Astrocyte (in vitro differentiated cells and primary cell): ENCODE data around the gene SMARCA2.

Experiments used
- EZH2 ChIP-seq: IDR thresholded peaks from 2 replicates; pipeline ENCODE4 v1.6.1; 2012; ENCODE audit warnings: mild to moderate bottlenecking, low read length, inconsistent platforms; ENCODE audit not compliant: insufficient read depth
- TF ChIP-seq, protein P1 (sequence below): IDR thresholded peaks from 2 replicates; pipeline ENCODE4 v1.5.1; 2011; ENCODE audit warnings: low read depth, mild to moderate bottlenecking, inconsistent platforms, low read length, moderate library complexity; ENCODE audit not compliant: insufficient read depth

- TF ChIP-seq, protein P1, sequence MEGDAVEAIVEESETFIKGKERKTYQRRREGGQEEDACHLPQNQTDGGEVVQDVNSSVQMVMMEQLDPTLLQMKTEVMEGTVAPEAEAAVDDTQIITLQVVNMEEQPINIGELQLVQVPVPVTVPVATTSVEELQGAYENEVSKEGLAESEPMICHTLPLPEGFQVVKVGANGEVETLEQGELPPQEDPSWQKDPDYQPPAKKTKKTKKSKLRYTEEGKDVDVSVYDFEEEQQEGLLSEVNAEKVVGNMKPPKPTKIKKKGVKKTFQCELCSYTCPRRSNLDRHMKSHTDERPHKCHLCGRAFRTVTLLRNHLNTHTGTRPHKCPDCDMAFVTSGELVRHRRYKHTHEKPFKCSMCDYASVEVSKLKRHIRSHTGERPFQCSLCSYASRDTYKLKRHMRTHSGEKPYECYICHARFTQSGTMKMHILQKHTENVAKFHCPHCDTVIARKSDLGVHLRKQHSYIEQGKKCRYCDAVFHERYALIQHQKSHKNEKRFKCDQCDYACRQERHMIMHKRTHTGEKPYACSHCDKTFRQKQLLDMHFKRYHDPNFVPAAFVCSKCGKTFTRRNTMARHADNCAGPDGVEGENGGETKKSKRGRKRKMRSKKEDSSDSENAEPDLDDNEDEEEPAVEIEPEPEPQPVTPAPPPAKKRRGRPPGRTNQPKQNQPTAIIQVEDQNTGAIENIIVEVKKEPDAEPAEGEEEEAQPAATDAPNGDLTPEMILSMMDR = no peak
- TF ChIP-seq EZH2 = no peak
Observed at GRCh38 chr9:2151171-2151570, 136.0 kb downstream of the SMARCA2 start.
